Activated T-cell treated with anti-CD3 and anti-CD28 coated beads for 48 hours (primary cell): ENCODE results near the gene IZUMO2.
"Not testable (repeated sequence)": the region's sequence is repeated elsewhere in the genome, so short reads cannot be mapped to it uniquely, and the experiment has no call there.

Experiments used
- DNase-seq: peaks from one replicate; pipeline ENCODE4 v3.0.0-alpha.2; 2020; ENCODE audit warnings: low read depth

The IZUMO2 gene

GRCh38 chr19:50135856-50136602 lies 27.1 kb downstream of the IZUMO2 start:
- not testable (repeated sequence) for DNase-seq

DNA sequence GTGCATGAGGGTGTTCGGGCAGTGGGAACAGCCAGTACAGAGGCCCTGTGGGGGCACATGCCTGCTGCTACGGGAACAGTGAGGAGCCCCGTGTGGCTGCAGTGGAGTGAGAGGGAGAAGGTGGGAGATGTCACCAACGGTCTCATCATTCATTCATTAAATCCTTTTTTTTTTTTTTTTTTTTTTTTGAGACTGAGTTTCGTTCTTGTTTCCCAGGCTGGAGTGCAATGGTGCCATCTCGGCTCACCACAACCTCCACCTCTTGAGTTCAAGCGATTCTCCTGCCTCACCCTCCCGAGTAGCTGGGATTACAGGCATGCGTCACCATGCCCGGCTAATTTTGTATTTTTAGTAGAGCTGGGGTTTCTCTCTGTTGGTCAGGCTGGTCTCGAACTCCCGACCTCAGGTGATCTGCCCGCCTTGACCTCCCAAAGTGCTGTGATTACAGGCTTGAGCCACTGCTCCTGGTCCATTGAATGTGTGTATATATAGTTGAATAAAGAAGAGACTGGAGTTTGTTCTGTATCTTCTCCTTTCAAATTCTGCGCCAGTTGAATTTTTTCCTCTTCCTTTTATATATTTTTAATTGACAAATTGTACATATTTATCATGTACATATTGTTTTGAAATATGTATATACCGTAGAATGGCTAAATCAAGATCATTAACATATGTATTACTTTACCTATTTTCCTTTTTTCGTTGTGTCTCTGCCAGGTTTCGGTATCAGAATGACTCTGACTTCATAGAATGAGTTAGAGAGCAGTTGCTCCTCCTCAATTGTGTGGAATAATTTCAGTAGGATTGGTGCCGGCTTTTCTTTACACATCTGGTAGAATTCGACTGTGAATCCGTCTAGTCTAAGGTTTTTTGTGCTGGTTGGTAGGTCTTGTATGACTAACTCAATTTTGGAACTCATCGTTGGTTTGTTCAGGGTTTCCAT lies 28.0 kb downstream of the IZUMO2 start:
- DNase-seq = not testable (repeated sequence)

DNA sequence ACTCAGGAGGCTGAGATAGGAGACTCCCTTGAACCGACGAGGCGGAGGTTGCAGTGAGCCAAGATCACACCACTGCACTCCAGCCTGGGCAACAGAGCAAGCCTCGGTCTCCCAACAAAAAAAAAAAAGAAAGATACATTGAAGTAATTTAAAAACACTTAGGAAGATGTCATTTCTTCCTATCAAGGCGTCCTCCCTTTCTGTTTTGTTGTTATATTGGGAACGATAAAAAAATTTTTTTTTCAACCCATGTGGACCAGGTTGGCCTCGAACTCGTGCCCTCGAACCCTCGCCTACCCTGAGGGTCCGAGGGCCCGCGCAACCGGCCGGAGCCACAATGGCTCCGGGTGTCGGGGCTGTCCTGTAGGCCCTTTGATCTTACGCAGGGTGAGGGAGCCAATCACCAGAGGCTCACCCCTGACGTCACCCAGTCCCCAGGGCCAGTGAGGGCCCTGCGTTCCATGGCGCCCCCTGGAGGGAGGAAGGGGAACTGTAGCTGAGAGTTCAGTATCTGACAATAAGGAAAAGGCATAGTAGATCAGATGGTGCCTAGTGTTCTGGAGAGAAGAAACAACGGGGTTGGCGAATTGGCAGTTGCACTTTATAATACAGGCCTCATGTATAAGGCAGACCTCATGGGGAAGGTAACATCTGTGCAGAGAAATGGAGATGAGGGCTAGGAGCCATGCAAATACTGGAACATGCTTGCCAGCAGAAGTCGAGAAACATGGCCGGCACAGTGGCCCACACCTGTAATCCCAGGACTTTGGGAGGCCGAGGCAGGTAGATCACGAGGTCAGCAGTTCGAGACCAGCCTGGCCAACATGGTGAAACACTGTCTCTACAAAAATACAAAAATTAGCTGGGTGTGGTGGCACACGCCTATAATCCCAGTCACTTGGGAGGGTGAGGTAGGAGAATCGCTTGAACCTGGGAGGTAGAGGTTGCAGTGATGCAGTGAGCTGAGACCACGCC lies 29.3 kb downstream of the IZUMO2 start:
- not testable (repeated sequence) for DNase-seq

DNA sequence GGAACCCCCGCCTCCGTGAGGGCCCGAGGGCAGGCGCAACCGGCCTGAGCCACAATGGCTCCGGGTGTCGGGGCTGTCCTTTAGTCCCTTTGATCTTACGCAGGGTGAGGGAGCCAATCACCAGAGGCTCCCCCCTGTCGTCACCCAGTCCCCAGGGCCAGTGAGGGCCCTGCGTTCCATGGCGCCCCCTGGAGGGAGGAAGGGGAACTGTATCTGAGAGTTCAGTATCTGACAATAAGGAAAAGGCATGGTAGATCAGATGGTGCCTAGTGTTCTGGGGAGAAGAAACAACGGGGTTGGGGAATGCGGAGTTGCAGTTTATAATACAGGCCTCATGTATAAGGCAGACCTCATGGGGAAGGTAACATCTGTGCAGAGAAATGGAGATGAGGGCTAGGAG lies 59.1 kb downstream of the IZUMO2 start:
- DNase-seq = not testable (repeated sequence)

GRCh38 chr19:50103405-50103804 lies 59.7 kb downstream of the IZUMO2 start:
- not testable (repeated sequence) for DNase-seq
